Ishikawa (cell line): ENCODE results near the gene FKBP14.

Source experiments
- CEBPB ChIP-seq: IDR thresholded peaks from 2 replicates; pipeline ENCODE4 v1.6.1; 2012
- CREB1 ChIP-seq: IDR thresholded peaks from 2 replicates; pipeline ENCODE4 v1.6.1; 2012; ENCODE audit warnings: low read depth
- EGR1 ChIP-seq: IDR thresholded peaks from 2 replicates; pipeline ENCODE4 v1.6.1; 2012
- EP300 ChIP-seq: IDR thresholded peaks from 2 replicates; pipeline ENCODE4 v1.6.1; 2012; ENCODE audit warnings: borderline replicate concordance
- FOXM1 ChIP-seq: IDR thresholded peaks from 2 replicates; pipeline ENCODE4 v1.6.1; 2012; ENCODE audit warnings: low read depth, borderline replicate concordance
- NFIC ChIP-seq: IDR thresholded peaks from 2 replicates; pipeline ENCODE4 v1.6.1; 2012
- RAD21 ChIP-seq: IDR thresholded peaks from 2 replicates; pipeline ENCODE4 v1.6.1; 2012; ENCODE audit warnings: low read depth
- TAF1 ChIP-seq: IDR thresholded peaks from 2 replicates; pipeline ENCODE4 v1.6.1; 2012; ENCODE audit warnings: low read depth, mild to moderate bottlenecking
- TCF12 ChIP-seq: IDR thresholded peaks from 2 replicates; pipeline ENCODE4 v1.6.1; 2012; ENCODE audit warnings: low read depth
- TEAD4 ChIP-seq: IDR thresholded peaks from 2 replicates; pipeline ENCODE4 v1.6.1; 2012
- YY1 ChIP-seq: IDR thresholded peaks from 2 replicates; pipeline ENCODE4 v1.6.1; 2012; ENCODE audit warnings: low read depth
- ZBTB7A ChIP-seq: IDR thresholded peaks from 2 replicates; pipeline ENCODE4 v1.6.1; 2012; ENCODE audit warnings: low read depth
- TF ChIP-seq, protein P1 (sequence below): IDR thresholded peaks from 2 replicates; pipeline ENCODE4 v1.6.1; 2012
- TF ChIP-seq, protein P2 (sequence below): IDR thresholded peaks from 2 replicates; pipeline ENCODE4 v1.6.1; 2012; ENCODE audit warnings: low read depth, mild to moderate bottlenecking
- TF ChIP-seq, protein P3 (sequence below): IDR thresholded peaks from 2 replicates; pipeline ENCODE4 v1.6.1; 2012

Gene FKBP14

DNA sequence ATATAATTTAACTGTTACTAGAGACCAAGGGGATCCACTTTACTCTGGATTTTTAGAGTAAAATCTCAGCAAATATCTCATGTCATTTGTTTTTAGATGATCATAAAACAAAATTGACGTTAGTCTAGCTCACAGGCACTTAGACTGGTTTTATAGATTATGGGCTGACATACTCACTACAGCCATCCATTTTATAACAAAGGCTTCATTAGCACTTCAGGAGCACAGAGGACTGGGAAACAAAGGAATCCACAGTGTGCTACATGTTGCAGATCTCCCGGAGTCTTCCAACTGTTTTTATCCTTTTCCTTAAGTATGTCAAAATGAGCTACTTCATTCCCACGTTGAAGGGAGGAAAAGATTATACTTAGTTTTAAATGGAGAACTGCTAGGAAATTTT, 21.0 kb downstream of the FKBP14 start:
- TF ChIP-seq, protein P1, sequence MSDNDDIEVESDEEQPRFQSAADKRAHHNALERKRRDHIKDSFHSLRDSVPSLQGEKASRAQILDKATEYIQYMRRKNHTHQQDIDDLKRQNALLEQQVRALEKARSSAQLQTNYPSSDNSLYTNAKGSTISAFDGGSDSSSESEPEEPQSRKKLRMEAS: no peak
- no peak for TF ChIP-seq CEBPB
- TF ChIP-seq NFIC: no peak
- TF ChIP-seq CREB1: no peak
- no peak for TF ChIP-seq TAF1
- TF ChIP-seq YY1: no peak
- TF ChIP-seq ZBTB7A: no peak
- no peak for TF ChIP-seq TCF12
- no peak for TF ChIP-seq EGR1

DNA sequence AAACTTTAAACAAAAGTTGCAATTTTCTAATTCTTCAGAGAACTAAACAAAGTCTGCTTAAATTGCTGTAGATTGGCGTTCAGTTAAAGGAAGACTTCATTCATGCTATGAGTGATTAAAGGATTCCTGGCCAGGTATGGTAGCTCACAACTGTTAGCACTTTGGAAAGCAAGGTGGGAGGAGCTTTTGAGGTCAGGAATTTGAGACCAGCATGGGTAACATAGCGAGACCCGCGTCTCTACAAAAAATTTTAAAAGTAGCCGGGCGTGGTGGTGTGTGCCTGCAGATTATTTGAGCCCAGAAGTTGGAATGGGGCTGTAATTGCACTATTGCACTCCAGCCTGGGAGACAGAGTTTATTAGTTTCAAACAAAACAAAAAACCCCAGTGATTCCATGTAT, 23.4 kb downstream of the FKBP14 start:
- TF ChIP-seq RAD21: no peak
- no peak for TF ChIP-seq FOXM1
- TF ChIP-seq, protein P1: no peak
- TF ChIP-seq CREB1: no peak
- TF ChIP-seq ZBTB7A: no peak

DNA sequence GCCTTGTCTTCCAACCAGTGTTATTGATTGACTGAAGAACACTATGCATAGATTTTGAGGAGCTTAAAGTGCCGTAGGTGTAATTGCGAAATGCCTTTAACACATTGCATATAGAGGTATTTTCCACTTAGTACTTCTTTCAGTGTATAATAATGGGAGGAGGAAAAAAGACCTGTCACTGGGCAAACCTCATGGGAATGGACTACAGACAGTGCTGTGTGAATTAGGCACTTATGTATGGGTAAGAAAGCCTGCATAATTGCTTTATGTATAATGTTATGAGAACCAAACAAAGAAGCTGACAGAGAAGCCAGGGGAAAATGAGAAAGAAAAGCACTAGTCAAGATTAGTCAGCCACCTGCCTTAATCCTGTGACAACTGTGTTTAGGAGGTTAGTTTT, 24.5 kb downstream of the FKBP14 start:
- TF ChIP-seq ZBTB7A (no peak), CEBPB (peak; percentile 66), TCF12 (no peak)

DNA sequence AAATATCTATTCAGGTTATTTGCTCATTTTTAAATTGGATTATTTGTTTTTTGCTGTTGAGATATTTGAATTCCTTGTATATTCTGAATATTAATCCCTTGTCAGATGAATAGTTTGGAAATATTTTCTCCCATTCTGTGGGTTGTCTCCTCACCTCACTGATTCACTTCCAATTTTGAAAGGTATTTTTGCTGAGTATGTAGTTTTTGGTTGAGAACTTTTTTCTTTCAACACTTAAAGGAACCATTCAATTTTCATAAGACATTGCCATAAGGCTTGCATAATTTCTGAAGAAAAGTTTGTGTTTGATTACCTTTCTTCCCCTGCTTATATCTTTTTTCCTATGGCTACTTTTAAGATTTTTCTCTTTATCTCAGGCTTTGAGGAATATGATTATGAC, 28.0 kb downstream of the FKBP14 start:
- TF ChIP-seq RAD21 (no peak), ZBTB7A (no peak), TCF12 (no peak), NFIC (no peak), FOXM1 (no peak), TEAD4 (no peak)
- TF ChIP-seq, protein P2, sequence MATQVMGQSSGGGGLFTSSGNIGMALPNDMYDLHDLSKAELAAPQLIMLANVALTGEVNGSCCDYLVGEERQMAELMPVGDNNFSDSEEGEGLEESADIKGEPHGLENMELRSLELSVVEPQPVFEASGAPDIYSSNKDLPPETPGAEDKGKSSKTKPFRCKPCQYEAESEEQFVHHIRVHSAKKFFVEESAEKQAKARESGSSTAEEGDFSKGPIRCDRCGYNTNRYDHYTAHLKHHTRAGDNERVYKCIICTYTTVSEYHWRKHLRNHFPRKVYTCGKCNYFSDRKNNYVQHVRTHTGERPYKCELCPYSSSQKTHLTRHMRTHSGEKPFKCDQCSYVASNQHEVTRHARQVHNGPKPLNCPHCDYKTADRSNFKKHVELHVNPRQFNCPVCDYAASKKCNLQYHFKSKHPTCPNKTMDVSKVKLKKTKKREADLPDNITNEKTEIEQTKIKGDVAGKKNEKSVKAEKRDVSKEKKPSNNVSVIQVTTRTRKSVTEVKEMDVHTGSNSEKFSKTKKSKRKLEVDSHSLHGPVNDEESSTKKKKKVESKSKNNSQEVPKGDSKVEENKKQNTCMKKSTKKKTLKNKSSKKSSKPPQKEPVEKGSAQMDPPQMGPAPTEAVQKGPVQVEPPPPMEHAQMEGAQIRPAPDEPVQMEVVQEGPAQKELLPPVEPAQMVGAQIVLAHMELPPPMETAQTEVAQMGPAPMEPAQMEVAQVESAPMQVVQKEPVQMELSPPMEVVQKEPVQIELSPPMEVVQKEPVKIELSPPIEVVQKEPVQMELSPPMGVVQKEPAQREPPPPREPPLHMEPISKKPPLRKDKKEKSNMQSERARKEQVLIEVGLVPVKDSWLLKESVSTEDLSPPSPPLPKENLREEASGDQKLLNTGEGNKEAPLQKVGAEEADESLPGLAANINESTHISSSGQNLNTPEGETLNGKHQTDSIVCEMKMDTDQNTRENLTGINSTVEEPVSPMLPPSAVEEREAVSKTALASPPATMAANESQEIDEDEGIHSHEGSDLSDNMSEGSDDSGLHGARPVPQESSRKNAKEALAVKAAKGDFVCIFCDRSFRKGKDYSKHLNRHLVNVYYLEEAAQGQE: no peak

DNA sequence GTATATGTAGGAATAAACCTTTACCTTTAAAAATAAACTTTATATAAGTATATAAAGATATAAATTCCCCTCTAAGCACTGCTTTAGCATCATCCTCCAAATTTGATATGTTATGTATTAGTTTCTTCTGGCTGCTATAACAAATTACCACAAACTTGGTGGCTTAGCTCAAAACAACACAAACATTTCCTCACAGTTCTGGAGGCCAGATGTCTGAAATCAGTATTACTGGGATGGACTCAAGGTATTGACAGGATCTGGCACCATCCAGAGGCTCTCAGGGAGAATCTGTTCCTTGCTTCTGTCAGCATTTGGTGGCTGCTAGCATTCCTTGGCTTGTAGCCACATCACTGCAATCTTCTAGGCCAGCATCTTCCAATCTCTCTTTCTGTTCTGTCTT, 30.2 kb downstream of the FKBP14 start:
- TF ChIP-seq FOXM1 (no peak), TEAD4 (no peak), TCF12 (no peak), RAD21 (no peak), CEBPB (no peak), NFIC (no peak), YY1 (no peak), EGR1 (no peak), TAF1 (no peak)
- TF ChIP-seq, protein P1: no peak
- TF ChIP-seq, protein P3, sequence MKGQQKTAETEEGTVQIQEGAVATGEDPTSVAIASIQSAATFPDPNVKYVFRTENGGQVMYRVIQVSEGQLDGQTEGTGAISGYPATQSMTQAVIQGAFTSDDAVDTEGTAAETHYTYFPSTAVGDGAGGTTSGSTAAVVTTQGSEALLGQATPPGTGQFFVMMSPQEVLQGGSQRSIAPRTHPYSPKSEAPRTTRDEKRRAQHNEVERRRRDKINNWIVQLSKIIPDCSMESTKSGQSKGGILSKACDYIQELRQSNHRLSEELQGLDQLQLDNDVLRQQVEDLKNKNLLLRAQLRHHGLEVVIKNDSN: no peak
- TF ChIP-seq, protein P2: no peak

DNA sequence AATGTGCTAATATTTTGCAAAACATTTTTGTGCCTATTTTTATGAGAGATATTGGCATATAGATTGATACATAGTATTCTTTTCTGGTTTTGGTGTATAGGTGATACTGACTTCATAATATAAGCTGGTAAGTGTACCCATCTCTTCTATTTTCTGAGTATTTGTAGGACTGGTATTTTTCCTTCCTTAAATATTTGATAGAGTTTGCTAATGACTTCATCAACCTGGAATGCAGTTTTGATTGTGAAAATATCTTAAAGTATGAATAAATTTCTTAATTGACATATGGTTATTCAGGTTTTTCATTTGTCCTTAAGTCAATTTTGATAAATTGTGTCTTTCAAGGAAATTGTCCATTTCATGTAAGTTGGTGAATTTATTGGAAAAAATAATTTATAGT, 30.9 kb downstream of the FKBP14 start:
- TF ChIP-seq CEBPB (no peak), YY1 (no peak), CREB1 (no peak), RAD21 (no peak), EP300 (no peak), ZBTB7A (no peak), EGR1 (no peak), FOXM1 (no peak), TAF1 (no peak), TCF12 (no peak), NFIC (no peak), TEAD4 (no peak)
- TF ChIP-seq, protein P3: no peak
- TF ChIP-seq, protein P1: no peak
- TF ChIP-seq, protein P2: no peak
